WERI-Rb-1 (cell line): Measurements from ENCODE around the gene CLASRP.

Source experiments
- DNase-seq: peaks from one replicate; pipeline ENCODE4 v3.0.0-alpha.2; 2020
- H3K27ac ChIP-seq: fragments of 250-450 bp; sonication (Bioruptor Pico); 2 replicates; pipeline ENCODE4 v1.5.1; 2020; ENCODE audit warnings: mild to moderate bottlenecking, moderate library complexity
- H3K27me3 ChIP-seq: fragments of 250-450 bp; sonication (Bioruptor Pico); 2 replicates; pipeline ENCODE4 v1.5.1; 2021; ENCODE audit warnings: mild to moderate bottlenecking, low read depth, moderate library complexity; ENCODE audit not compliant: insufficient read depth, severe bottlenecking
- H3K36me3 ChIP-seq: fragments of 250-450 bp; sonication (Bioruptor Pico); 2 replicates; pipeline ENCODE4 v1.5.1; 2020; ENCODE audit warnings: mild to moderate bottlenecking, moderate library complexity
- H3K4me3 ChIP-seq: 2 replicates; pipeline ENCODE4 v1.5.1; 2011; ENCODE audit warnings: low read depth, mild to moderate bottlenecking, control low read depth, low read length
- H3K9me3 ChIP-seq: fragments of 250-450 bp; sonication (Bioruptor Pico); 2 replicates; pipeline ENCODE4 v1.5.1; 2021; ENCODE audit warnings: mild to moderate bottlenecking, moderate library complexity; ENCODE audit not compliant: severe bottlenecking
- CTCF ChIP-seq: IDR thresholded peaks from 2 replicates; pipeline ENCODE4 v1.5.1; 2011; ENCODE audit warnings: low read depth, mild to moderate bottlenecking, control low read depth, inconsistent platforms, low read length

Gene CLASRP

GRCh38 chr19:45025264-45025663 lies 13.6 kb upstream of the CLASRP start:
- H3K27me3 ChIP-seq = no peaks in the 10 kb centered on the region
- H3K36me3 ChIP-seq = no peaks in the 10 kb centered on the region
- no peaks in the 10 kb centered on the region for H3K9me3 ChIP-seq
- no peak overlapping the region for H3K4me3 ChIP-seq
- DNase-seq = no peak
- no peak for TF ChIP-seq CTCF
- no peak overlapping the region for H3K27ac ChIP-seq

- no peak for TF ChIP-seq CTCF
- DNase-seq = no peak
- Histone ChIP-seq H3K27me3 (no peaks in the 10 kb centered on the region), H3K36me3 (no peaks in the 10 kb centered on the region), H3K4me3 (no peak overlapping the region), H3K9me3 (peaks cover 4% of the 10 kb centered on the region), H3K27ac (no peak overlapping the region)
Measured at GRCh38 chr19:45027371-45027770, 11.5 kb upstream of the CLASRP start.

- H3K4me3 ChIP-seq = no peak overlapping the region
- H3K27me3 ChIP-seq = no peaks in the 10 kb centered on the region
- peaks cover 4% of the 10 kb centered on the region for H3K9me3 ChIP-seq
- no peak overlapping the region for H3K27ac ChIP-seq
- no peak for TF ChIP-seq CTCF
- peaks cover 4% of the 10 kb centered on the region; the same call in 1 of the 2 replicates for H3K36me3 ChIP-seq
- no peak for DNase-seq
Measured at GRCh38 chr19:45030825-45031224, 8.0 kb upstream of the CLASRP start.

- Histone ChIP-seq H3K36me3 (peaks cover 4% of the 10 kb centered on the region; the same call in 1 of the 2 replicates), H3K4me3 (no peak overlapping the region), H3K27ac (no peak overlapping the region), H3K27me3 (no peaks in the 10 kb centered on the region), H3K9me3 (peaks cover 4% of the 10 kb centered on the region)
- TF ChIP-seq CTCF = no peak
- DNase-seq = no peak
Measured at GRCh38 chr19:45032421-45032820, 6.4 kb upstream of the CLASRP start.

GRCh38 chr19:45035755-45036154 lies 3.1 kb upstream of the CLASRP start:
- DNase-seq = no peak
- Histone ChIP-seq H3K36me3 (peaks cover 17% of the 10 kb centered on the region), H3K27me3 (no peaks in the 10 kb centered on the region), H3K9me3 (peaks cover 1% of the 10 kb centered on the region), H3K4me3 (no peak overlapping the region), H3K27ac (no peak overlapping the region)
- TF ChIP-seq CTCF = no peak

GRCh38 chr19:45037393-45038169 lies 1.3 kb upstream of the CLASRP start:
- TF ChIP-seq CTCF = no peak

More at GRCh38 chr19:45037393-45038169, 1.3 kb upstream of the CLASRP start:
- Histone ChIP-seq H3K27ac (no peak overlapping the region), H3K9me3 (no peaks in the 10 kb centered on the region), H3K4me3 (no peak overlapping the region), H3K36me3 (peaks cover 32% of the 10 kb centered on the region), H3K27me3 (no peaks in the 10 kb centered on the region)
- no peak for DNase-seq
